ENCODE results near the gene CETN1.

The CETN1 gene

DNA sequence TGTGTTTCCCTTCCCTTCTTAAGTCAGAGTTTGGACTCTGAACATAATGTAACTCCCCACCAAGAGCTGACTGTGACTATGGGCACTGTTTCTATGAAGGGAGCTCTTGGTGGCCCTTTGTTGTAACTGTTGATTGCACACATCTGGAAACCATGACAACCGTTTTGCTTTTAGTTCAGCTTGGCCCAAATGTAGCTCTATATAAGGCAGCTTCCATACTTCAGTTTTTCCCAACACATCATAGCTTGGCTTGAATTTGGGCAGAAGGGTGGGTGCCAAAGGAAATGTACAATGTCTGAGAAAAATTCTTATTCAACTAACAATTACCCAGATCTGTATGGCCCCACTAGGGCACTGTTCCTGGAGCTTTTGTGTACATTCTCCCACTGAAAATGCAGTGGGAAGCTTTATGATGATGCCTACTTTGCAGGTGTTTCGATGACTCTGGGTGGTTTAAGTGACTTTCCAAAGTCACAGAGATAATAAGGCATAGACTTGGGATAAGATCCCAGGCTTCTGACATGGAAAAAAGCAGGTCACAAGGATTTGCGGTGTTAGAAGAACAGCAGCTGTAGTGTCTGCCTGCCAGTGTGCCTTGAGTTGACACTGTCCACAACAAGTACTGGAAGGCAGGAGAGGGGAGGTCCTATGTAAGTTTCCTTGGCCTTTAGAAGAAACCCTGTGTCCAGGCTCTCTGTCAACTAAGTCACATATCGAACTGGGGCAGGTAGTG lies 2.4 kb upstream of the CETN1 start:
- no peak for DNase-seq

DNA sequence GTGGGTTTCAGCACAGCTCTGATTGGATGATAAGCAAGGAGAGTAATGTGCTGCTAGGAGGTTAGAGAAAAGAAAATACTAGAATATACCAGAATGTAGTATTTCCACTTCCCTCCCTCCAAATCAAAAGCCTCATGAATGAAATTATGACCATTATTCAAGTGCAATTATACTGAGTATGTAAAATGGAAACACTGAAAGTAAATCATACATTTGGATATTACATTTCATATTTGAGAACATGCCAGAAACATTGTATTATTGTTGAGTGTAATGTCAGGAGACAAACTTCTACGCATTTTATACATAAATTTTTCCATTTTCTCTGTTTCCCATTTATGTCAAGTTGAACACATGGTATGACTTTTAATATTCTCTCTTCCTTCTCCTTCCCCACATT lies 942 bp upstream of the CETN1 start:
- no peak for DNase-seq

DNA sequence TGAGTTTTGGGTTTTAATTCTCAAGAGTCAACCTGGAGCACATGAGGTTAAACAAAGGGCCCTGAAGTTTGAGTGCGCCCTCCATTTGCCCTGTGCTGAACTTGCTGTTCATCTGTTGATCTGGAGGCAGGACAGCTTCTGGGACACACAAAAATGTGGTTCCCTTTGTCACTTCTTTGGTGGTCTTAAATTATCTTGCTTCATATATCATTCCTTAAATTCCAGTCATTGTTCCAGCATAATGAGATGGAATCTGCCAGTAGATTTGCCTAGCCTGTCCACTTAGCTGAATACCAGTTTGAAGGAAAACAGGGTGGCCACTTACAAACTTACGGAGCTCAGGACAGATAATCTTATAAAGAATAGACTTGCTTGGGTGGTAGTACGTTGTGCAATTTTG lies 916 bp downstream of the CETN1 start:
- no peak for DNase-seq

DNA sequence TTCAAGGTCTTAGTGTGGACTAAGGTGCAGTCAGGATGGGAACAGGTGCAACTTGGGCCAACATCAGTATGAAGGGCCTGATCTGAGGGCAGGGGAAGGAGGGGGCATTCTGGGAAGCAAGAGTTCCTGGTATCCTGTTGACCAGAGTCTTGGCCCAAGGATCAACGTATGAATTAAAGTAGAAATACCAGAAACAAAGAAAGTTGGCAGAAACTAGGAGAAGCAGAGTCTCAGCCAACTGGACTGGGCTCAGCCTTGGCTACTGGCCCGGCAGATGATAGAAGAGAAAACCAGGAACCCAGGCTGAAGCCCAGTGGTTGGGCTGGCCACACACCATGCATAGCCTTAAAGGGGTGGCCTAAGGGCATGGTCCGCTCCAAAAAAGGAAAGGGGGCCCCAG lies 2.3 kb downstream of the CETN1 start:
- DNase-seq: no peak

DNA sequence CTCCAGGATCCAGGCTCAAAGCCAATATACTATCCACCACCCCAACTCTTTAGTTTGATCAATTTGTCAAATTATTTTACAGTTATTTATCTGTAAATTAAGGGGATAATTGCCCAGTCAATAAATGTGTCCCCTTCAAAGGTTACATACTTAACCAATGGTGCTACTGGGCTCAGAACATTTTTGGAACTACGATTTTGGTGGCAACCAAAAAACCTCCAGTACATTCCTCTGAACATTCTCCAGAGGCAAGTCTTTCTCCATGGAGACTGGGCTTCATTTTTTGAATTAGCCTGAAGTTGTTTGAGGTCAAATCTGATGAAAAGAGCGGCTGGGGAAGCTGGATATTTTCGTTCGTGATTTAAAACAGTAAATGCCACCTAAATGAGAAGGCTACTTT lies 14.9 kb downstream of the CETN1 start:
- no peak for DNase-seq

DNA sequence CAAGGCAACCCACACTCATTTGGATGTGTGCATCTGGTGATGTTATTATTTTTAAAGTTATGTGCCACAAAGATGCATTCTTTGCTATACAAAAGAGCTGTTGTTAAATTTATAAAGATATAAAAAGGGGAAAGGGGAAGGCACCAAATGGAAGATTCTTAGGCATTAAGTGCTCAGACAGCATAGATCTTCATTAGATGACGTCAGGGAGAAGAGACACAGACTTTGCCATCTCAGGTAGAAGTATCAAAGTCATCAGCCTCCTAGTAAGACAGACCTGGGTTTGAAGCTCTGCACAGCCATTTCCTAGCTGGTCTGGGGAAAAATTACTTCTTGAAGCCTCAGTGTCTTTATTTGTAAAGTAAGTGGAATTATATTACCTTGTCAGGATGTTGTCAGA lies 15.4 kb downstream of the CETN1 start:
- DNase-seq: no peak

DNA sequence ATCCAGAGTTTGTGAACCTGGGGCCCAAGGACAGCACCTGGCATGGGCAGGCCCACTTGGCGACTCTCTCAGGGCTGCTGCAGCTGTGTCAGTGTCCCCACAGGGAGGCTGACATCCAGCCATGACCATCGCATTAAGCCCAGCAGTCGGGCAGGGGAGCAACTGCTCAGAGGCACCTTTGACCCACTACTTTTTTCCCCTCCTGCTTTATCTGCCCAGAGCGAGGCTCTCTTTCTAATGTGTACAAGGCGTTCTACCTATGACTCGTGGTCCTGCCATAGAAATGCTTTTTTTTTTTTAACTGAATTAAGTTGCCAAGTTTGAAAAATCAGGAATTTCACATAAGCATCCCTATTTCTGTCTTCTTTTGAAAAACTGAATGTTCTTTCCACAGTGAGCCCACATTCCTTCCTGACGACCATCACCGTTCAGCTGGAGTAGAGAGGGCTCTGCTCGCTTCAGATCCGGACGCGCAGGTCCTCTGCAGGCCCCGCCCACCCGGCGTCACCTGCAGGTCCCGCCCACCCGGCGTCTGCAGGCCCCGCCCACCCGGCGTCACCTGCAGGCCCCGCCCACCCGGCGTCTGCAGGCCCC lies 16.2 kb downstream of the CETN1 start:
- DNase-seq: peak; percentile 59

DNA sequence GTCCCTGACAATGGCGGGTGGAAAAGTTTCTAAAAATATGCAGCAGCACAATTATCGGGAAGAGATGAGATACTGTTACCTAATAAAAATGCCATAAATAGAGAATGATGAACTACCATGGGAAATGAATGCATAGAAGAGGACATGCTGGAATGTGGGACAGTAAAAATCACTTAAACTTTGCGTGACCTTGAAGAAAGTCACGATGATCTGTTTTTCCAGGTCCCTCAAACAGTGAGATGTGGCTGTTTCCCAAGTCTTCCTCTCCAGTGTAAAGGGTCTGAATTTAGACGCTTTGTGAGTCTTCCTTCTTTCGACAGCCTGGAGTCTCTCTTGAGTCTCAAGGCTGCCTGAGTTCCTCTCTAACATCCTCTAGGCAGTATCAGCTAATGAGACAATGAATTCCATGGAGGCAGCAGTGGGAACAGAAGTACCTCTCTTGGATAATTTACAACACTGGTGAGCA lies 18.0 kb downstream of the CETN1 start:
- no peak for DNase-seq

DNA sequence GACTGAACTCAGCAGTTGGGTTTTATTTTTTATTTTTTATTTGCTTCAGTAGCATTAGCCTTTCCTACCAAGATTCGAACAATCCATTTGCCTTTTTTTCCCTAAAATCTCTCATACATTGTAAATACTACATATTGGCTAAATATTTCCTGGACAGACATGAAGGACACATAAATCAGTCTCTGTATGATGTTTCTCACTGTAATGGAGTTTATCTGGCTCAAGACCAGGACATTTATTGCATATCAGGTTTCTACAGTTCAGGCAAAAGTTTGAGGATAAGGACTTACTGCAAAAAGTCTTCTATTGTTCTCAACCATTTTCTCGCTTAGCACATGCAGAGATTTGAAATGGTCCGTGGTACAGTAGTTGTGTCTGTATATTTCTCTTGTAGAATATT lies 19.9 kb downstream of the CETN1 start:
- DNase-seq: no peak

DNA sequence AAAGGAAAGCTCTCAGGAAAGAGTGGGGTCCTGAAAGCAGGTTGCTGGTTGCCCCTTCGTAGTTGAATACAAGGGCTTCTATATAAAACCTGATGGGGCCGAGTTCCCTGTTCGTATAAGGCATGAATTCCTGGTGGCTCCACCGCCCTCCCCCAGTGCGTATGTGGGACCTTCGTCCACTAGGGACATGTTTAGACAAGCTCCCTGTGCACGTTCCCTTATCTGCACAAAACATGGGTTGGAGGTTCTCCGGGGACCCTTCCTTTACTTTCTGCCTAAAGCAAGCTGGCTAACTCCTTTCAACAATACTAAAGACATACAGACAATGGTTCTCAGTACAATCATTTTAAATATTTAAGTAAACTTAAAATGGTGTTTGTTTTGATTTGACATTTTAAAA lies 24.6 kb downstream of the CETN1 start:
- DNase-seq: no peak

DNA sequence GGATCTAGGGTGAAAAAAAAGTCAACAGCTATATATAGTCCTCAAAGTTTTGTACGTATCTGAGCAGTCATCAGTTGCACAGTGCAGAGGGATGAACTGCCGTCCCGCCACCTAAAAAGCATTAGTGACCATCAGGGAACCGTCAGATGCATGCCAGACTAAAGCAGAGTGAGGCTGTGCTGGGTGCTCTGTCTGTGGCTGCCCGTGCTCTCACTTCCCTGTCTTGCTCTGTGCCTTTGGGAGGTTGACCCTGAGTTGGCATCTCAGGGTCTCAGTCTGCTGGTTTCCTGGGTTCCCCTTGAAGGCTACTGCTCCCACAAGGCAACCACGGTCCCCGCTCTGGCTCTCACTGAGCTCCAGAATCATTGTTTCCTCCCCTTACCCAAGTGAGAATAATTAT lies 27.8 kb downstream of the CETN1 start:
- no peak for DNase-seq

DNA sequence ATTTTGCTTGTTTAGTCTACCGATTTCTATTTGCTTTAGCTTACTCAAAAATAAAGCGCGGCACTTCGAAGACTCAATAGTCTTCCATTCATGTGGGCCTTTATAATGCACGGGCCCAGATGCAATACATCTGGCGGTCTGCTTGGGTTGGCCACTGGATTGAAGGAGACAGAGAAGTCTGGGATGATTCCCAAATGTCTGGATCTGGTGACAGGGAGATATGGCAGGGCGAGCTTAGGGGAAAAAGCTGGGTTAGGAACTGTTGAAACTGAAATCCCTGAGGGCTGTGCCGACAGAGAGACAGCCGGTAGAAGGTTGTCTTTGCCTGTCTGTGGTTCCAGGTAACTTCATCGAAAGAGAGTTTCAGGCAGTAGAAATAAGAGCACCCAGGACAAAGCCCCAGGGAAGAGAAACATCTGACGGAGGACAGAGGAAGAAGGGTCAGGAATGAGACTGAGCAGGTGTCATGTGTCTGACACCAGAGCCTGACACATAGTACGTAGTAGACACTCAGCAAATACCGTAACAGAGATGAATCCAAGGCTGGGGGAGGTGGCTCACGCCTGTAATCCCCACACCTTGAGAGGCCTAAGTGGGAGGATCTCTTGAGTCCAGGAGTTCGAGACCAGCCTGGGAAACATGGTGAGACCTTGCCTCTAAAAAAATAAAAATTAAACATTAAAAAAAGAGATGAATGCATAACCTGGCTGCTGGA lies 30.2 kb downstream of the CETN1 start:
- no peak for DNase-seq

DNA sequence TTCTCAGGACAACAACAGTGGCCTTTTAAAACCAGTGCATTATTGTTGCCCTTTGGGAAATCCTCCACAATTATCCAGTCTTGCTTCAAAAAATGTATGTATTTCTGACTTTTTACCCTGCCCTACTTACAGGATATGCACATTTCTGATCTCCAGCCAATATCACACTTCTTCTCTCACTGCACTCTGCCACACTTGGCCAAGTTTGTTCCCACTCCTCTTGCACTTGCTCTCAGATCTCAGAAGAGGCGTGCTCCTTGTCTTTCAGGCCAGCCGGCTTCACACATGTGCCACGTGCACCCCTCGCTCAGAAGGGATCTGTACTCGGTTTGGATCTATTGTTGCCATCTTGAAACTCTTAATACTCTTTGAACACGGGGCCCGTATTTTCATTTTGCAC lies 32.0 kb downstream of the CETN1 start:
- DNase-seq: no peak

DNA sequence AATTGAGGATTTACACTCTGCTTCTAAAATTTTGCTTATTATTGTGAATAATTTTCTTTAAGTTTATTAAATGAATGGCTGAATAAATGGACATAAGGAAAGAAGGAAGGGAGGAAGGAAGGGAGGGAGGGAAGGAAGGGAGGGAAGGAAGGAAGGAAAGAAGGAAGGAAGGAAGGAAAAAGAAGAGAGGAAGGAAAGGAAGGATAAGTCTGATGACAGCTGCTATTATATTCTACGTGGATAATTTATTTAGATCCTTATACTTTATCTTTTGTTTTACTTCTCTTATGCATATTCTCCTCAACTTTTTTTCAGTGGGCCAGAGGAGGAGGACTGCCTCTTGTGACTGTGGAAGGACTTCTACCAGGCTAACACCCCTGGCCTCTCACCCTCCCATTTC lies 34.0 kb downstream of the CETN1 start:
- DNase-seq: no peak

DNA sequence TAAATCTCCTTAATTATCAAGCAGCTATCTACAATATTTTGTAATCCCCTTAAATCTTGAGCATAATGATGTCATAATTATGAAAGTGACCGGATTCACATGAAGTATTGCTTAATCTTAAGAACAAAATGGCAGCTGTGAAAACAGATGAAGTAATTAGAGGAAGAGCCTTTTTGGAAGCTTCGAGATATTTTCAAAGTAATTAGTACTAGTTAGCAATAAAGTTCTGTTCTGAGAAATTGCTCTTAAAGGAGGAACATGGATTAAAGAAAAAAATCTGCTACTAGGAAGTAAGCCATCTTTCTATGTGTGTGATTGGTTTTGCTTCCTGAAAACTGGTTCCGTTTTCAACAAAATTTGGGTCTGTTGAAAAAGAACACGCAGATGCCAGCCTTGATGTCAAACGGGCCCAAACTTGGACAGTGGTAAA lies 34.9 kb downstream of the CETN1 start:
- DNase-seq: no peak

DNA sequence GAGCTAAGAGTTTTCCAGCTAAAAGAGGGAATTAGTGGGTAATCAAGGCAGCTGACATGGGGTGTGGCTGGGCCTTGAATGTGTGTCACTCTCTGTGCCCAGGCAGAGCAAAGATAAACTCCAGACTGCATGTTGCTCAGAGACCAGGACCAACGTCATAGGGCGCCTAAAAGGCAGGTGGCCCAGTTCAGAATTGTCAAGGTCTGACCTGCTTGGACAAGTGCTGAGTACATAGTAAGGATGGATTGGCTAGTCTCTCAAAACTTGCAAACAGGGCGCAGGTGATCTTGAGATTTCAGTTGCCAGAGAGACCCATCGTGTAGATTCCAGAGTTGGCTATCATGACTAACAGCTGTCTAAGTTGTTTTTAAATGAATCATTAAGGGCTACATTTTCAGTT lies 35.6 kb downstream of the CETN1 start:
- peak; percentile 25 for DNase-seq

DNA sequence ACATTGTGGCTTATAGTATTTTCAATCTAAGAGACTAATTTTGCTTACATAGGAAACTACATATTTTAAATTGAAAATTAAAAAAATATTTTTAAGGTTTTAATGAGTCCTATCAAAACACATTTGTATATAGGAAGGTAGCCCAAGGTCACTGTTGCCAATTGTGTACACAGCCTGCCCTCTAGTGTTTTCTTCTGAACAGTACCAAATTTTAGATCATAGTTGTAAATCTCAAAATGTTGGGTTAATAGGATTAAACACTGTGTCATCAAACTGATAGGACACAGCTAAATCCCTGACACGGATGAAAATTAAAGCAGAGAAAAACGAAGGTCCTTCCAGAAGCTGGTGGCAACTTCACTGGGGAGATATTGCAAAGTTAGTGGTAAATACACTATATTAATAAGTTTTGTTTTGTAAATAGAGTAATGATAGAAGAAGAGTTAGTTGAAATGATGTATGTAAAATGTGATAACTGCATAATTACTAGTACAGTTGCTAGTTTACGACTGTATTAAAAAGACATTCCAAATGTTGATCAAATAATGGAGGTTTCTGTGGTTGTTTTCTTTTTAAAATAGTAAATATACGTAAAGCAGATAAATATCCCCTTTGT lies 36.3 kb downstream of the CETN1 start:
- no peak for DNase-seq

DNA sequence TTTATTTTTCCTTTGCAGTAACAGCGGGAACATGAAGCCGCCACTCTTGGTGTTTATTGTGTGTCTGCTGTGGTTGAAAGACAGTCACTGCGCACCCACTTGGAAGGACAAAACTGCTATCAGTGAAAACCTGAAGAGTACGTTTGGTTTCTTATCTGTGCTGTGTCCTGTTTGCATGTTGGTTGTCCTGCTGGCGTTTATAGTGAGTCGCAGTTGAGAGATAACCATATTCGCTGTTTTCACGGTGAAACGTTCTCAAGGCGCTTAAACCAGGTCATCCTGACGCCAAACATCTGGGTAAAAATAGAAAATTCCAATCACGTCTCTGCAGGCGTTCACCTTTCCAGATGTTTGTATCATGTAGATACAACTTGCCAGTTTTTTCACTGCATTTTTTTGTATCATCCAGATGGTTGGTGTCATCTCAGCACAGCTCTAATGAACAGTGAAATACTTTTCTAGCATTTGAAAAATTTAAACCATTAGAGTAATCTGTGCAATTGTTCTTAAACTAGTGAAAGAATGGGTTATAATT lies 37.9 kb downstream of the CETN1 start:
- no peak for DNase-seq

DNA sequence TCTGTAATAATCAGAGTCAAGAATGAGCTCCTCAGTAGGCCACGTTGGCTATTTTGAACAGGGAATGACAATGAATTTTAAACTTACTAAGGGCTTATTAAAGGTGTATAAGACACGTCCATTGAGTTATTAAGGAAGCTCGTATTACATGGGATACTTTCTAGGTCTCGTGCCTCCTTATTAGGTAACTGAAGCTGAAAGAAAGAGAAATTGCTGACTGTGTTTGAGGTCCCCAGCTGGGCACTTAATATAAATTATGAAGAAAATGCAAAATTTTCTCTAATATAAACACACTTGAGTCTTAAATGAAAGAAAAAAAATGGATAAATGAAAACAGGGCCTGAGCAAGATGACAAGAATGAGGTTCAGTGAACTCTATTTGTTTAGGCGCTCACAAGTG lies 38.4 kb downstream of the CETN1 start:
- DNase-seq: no peak

DNA sequence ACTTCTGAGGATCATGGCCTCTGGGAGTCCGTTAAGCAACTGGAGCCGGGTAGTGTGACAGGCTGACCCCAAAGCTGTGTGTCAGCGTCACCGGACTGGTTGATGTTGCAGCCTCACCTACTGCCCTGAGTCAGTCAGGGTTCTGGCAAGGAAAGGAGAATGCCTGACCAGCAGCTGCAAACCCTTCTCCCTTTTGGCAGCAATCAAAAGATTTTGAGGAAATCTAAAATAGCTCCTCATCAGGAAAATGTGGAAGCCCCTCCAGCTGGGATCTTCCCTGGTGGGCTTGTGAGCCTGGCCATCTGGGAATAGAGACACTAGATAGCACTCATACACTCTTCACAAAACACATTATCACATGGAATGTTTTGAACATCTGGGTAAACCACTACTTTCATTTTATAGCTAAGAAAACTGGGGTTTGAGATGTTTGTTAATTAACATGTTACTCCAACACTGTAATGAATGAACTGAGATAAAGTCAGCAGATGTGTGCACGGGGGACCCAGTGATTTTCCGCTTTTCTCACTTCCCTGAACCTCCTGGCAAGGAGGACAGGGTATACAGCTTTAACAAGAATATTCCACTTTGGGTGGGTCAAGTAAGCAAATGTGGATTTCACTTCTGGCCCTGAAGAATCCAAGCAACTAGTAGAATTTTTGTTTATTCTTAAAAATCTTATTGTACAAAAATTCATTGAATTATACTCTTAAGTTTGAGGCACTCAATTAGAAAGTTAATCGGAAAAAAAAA lies 41.3 kb downstream of the CETN1 start:
- no peak for DNase-seq

DNA sequence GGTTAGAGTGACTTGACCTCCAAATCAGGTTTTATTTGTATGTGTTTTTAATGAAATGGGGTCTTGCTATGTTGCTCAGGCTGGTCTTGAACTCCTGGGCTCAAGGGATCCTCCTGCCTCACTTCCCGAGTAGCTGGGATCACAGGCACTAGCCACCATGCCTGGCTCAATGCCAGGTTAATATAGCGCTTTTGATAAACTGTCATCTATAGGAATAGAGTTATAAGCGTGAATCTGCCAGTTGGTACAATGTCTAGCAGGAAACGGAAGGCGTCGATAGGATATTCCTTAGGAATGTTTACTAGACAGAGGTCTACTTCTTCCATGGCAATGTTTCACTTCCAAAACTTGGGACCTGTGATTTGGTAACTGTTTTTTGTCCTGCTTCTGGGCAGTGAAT lies 42.1 kb downstream of the CETN1 start:
- no peak for DNase-seq

DNA sequence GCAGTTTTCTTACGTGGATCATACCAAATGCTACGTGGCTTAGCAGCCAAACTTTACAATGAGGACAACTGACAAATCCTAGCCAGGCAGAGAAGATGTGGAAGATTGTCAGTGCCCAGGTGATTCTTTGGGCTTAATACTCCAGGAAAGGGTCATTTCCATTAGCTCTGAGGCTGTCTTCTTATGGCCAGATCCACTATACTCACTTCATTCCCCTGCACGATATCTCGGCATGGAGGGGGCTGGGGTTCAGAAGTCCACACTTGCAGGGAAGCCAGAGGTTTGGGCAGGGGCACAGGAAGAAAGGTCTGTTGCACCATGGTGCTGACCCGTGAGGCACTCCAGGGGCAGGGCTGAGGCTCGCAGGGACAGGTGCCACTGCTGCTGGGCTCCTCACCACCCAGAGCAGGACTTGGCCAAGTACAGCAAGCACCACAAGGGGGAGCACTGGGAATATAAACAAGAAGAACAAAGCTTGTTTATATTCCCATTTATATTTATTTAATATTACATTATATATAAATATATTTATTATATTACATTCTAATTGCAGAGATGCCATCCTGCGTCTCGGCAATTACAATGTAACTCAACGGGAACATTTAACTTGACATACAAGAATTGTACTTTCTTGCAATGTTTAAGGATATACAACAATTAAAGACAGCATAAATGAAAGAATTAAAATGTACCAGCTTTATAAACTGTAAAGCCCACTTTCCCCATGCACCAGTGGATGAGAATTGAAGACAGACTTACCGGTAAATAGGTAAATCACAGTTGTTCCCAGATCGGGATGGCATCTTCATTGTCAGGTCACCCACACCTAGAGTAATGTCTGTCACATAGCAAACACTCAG lies 43.8 kb downstream of the CETN1 start:
- peak; percentile 59 for DNase-seq

All from NCI-H510A (cell line).